NCI-H446 (cell line): ENCODE results near the gene TMEM235.

Experiments
- DNase-seq, 2 experiments: peaks; one replicate each; lab custom pipeline; 2025; lab: John Stamatoyannopoulos, UW

TMEM235 gene

GRCh38 chr17:78272181-78272913, 40.9 kb downstream of the TMEM235 start:
- DNase-seq = no peak

GRCh38 chr17:78272914-78273258, 41.5 kb downstream of the TMEM235 start:
- no peak for DNase-seq

DNA sequence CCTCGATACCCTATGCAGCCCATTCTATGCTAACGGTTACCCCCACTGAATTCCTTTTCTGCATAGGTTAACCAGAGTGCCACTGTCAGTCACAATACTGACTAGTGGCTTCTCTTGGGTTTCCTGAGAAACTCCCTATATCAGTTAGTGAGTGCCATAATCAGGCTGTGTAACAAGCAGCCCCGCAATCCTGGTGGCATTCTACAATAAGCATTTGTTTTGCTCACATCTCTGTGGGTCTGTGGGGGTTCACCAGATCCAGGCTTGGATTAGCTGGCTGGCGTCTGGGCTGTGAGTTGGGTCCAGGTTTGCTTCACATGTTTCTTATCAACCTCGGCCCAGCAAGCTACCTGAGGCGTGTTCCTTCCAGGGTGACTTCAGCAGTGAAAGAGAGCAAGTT, 42.4 kb downstream of the TMEM235 start:
- no peak for DNase-seq

DNA sequence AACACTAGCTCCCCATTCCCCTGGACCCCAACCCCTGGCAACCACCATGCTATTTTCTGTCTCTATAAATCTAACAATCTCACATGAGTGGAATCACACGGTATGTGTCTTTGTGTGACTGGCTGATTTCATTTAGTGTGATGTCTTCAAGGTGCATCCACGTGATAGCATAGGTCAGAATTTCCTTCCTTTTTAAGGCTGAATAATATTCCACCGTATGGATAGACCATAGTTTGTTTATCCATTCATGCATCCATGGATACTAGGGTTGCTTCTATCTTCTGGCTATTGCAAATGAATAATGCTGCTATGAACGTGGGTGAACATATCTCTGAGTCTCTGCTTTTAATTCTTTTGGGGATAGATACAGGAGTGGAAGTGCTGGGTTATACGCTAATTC, 43.9 kb downstream of the TMEM235 start:
- DNase-seq = no peak

GRCh38 chr17:78276098-78276887, 44.9 kb downstream of the TMEM235 start:
- DNase-seq = no peak

DNA sequence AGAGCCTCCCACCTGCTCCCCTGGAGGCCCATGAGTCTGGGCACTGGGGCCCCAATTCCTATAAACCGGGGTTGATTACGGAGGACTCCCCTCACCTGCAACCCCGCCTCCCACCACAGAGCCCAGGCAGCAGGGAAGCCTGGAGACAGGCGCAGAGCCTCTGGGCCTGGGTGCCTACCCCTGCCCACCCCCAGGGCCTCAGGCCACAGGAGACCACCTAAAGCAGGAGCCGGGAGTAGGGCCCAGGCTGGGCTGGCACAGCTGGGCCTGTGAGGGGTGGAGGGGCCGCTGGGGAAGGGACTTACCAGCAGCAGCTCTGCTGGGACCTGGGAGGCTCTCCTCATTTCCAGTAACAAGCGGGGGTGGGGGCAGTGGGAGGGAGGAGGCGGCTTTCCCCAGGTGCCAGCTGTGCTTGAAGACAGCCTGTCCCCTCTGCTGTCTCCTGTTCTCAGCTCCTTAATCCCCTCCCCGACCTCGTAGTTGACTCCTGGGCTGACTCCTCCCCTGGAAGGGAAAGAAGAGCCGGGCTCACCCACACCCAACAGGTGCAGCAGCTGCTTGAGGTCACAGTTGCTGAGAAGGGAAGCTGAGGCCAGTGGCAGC, 46.8 kb downstream of the TMEM235 start:
- no peak for DNase-seq

- DNase-seq = no peak
Measured at GRCh38 chr17:78279360-78279990, 48.0 kb downstream of the TMEM235 start.

DNA sequence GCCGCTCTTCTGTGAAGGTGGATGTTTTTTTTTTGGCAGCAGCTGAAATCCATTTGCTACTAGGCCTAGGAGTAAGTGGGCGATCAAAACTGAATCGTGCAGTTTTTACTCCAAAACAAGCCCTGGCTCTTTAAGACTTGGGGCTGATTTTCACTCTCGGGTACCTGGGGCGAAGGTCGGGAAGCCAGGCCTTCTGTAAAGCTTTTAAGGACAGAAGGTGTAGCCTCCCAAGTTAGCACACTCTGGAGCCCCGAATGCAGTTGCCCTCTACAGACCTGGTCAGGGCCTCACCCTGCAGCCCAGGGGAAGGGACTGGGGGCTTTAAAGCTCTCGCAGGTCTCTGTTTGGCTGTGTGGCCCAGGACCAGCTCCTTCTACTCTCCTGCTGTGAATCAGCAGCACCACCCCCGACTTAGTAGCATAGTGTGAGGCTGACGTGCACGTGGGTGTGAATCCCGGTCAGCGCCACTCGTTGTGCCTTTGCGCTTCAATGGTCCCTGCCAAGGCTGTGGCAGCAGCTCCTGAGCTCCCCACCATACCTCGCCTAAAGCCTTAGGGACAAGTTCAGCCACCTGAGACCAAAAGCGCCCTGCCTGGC, 49.9 kb downstream of the TMEM235 start:
- no peak for DNase-seq

DNA sequence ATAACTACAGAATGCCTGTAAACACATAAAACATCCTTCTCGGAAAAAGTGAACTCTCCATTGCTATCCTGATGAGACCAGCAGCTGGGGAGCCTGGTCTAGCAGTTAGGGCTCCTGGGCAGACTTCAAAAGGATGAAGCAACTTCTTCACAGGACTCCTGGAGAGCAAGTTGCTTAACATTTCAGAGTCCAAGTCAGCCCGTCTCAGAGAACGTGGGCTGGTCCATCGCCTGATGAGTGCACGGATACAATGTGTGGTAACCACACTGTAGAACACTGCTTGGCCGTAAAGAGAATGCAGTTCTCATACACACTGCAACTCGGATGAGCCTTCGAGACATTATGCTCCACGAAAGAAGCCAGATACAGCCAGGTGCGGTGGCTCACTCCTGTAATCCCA, 52.7 kb downstream of the TMEM235 start:
- no peak for DNase-seq

GRCh38 chr17:78289004-78289403, 57.6 kb downstream of the TMEM235 start:
- no peak for DNase-seq

GRCh38 chr17:78289802-78290363, 58.5 kb downstream of the TMEM235 start:
- peak; percentile 56 to 83 for DNase-seq
